ENCODE results near the gene CD151. TPM values are rescaled to one million over a fixed set of nuclear protein-coding genes. Genes with fewer than 3 reads are reported as not detected.

Gene CD151
- total RNA-seq, 2 experiments from 2014 or later = 45.9 to 46.5 TPM

DNA sequence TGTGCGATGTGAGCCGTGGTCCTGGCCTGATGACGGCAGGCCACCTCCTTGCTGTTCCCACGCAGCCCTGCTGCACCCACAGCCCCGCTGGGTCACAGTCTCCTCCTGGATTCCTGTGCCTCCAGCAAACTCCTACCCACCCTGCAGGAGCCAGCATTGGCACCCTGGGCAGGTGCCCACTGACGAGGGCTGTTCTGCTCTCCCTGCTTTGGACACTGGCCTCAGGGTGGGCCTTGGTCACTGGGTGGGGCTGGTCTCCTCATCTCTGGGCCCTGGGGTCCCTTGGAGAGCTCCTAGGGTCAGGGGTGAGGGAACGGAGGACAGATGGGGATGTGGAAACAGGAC is 22.6 kb downstream of the CD151 start:
- H3K4me3 Mint-ChIP-seq = no peak overlapping the region
- ChIA-PET CTCF (no interaction called here), POLR2A (no interaction called here)
- H3K4me1 Mint-ChIP-seq (ENCODE audit: low read depth) = peaks cover 3% of the 10 kb centered on the region
- TF ChIP-seq CTCF (IDR thresholded peaks at IDR 0.05) = no peak
- intact Hi-C loops (cut with micrococcal nuclease) = no loop called here
- no peaks in the 10 kb centered on the region for H3K27me3 Mint-ChIP-seq
- ATAC-seq (no peak), DNase-seq (no peak)
- H3K36me3 Mint-ChIP-seq (ENCODE audit: low read depth) = no peaks in the 10 kb centered on the region
- no peaks in the 10 kb centered on the region for H3K9me3 Mint-ChIP-seq
- H3K27ac Mint-ChIP-seq = no peak overlapping the region

DNA sequence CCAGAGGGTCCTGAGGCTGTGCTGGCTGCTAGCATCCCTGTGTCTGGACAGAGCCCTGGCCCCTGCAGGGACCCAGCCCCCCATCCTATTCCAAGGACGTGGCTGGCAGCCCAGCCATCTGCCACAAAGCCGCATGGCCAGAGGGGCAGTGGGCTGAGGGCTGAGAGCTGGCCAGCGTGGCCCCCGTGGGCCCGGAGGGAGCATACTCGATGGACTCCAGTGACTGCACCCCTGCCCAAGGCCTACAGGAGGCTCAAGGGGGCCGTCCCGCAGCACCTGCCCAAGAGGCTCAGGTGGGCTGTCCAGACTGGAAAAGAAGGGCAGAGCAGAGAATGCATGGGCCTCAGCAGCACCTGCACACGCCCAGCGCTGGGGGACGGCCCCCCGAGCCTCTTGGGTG is 23.0 kb downstream of the CD151 start:
- intact Hi-C loops (cut with micrococcal nuclease) = no loop called here
- Mint-ChIP-seq H3K4me3 (no peak overlapping the region), H3K27ac (no peak overlapping the region), H3K4me1 (ENCODE audit: low read depth) (peaks cover 3% of the 10 kb centered on the region), H3K9me3 (no peaks in the 10 kb centered on the region), H3K27me3 (no peaks in the 10 kb centered on the region), H3K36me3 (ENCODE audit: low read depth) (no peaks in the 10 kb centered on the region)
- ChIA-PET POLR2A (interaction anchor here (1.6 kb wide), 1 partner anchor 9 kb away, joined by 4 read pairs; no protein-coding TSS in a partner anchor), CTCF (no interaction called here)
- ATAC-seq = no peak
- no peak for DNase-seq
- TF ChIP-seq CTCF (IDR thresholded peaks at IDR 0.05) = no peak

DNA sequence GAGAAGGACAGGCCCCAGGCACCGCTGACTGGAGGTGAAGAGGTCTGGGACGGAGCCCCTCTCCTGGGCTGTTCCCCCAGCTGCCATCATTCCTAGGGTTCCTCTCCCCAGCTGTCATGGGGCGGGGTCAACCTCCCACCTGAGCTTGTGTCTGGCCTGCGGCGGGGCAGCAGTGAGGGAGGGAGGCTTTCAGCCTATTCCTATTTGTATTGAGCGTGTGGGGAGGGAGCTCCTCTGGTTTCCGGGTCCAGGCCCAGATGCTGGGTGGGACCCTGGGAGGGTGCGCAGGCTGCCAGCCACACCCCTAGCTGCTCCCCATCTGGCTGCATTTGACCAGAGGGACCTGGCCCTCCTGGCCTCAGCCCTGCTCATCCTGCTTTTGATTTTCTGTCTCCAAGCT is 23.6 kb downstream of the CD151 start:
- ATAC-seq (no peak), DNase-seq (no peak)
- no peak overlapping the region for H3K4me3 Mint-ChIP-seq
- H3K36me3 Mint-ChIP-seq (ENCODE audit: low read depth) = no peaks in the 10 kb centered on the region
- H3K27me3 Mint-ChIP-seq = no peaks in the 10 kb centered on the region
- ChIA-PET POLR2A (interaction anchor here (1.6 kb wide), 1 partner anchor 10 kb away, joined by 4 read pairs; no protein-coding TSS in a partner anchor), CTCF (interaction anchor here (0.8 to 1.0 kb wide), 2 partner anchors 8 to 10 kb away, joined by 3 read pairs; no protein-coding TSS in a partner anchor)
- H3K27ac Mint-ChIP-seq = no peak overlapping the region
- intact Hi-C loops (cut with micrococcal nuclease) = no loop called here
- no peaks in the 10 kb centered on the region for H3K9me3 Mint-ChIP-seq
- H3K4me1 Mint-ChIP-seq (ENCODE audit: low read depth) = peaks cover 3% of the 10 kb centered on the region
- no peak for TF ChIP-seq CTCF (IDR thresholded peaks at IDR 0.05)

DNA sequence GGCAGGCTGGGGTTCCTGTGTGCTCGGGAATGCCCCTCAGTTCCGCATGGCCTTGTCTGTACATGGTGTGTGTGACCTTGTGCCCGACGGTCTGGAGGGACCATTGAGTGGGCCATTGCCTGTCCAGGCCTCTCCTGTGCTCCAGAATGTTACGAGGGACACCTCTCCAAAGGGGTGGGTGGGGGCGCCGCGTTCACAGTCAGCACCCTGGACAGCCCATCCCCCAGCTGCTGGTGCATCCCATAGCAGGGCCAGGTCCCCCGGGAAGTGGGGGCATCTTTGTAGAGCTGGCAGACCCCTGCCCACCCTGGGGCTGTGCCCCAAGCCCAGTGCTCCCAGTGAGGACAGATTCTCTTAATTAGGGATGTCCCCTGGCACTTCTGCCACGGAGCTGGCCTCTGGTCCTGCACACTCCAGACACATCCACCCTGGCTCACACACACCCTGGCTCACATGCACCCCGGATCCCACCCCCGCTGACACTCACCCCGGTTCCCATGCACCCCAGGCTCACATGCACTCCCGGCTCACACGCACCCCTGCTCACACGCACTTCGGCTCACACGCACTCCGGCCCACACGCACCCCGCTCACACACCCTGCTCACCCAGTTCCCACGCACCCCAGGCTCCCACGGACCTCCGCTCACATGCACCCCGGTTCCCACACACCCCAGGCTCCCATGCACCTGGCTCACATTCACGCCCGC is 25.5 kb downstream of the CD151 start:
- TF ChIP-seq CTCF (IDR thresholded peaks at IDR 0.05) = no peak
- intact Hi-C loops (cut with micrococcal nuclease) = no loop called here
- ChIA-PET POLR2A (no interaction called here), CTCF (no interaction called here)
- H3K4me3 Mint-ChIP-seq = no peak overlapping the region
- DNase-seq = no peak
- H3K36me3 Mint-ChIP-seq (ENCODE audit: low read depth) = no peaks in the 10 kb centered on the region
- no peaks in the 10 kb centered on the region for H3K9me3 Mint-ChIP-seq
- ATAC-seq = no peak
- no peak overlapping the region for H3K27ac Mint-ChIP-seq
- peaks cover 3% of the 10 kb centered on the region for H3K4me1 Mint-ChIP-seq (ENCODE audit: low read depth)
- no peaks in the 10 kb centered on the region for H3K27me3 Mint-ChIP-seq

DNA sequence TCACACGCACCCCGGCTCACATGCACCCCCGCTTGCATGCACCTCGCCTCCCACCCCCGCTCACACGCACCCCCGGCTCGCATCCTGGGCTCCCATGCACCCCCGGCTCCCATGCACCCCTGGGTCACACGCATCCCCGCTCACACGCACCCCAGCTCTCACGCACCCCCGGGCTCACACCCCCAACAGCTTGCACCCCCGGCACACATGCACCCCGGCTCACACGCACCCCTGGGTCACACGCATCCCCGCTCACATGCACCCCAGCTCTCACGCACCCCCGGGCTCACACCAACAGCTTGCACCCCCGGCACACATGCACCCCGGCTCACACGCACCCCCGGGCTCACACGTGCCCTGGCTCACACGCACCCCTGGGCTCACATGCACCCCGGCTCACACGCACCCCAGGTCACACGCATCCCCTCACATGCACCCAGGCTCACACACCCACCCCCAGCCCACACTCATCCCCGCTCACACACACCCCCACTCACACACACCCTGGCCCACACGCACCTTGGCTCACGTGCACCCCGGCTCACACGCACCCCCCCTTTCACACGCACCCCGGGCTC is 26.1 kb downstream of the CD151 start:
- Mint-ChIP-seq H3K27ac (no peak overlapping the region), H3K4me1 (ENCODE audit: low read depth) (peaks cover 3% of the 10 kb centered on the region), H3K9me3 (no peaks in the 10 kb centered on the region), H3K36me3 (ENCODE audit: low read depth) (no peaks in the 10 kb centered on the region), H3K4me3 (no peak overlapping the region), H3K27me3 (no peaks in the 10 kb centered on the region)
- intact Hi-C loops (cut with micrococcal nuclease) = no loop called here
- DNase-seq (no peak), ATAC-seq (no peak)
- ChIA-PET CTCF (no interaction called here), POLR2A (no interaction called here)
- TF ChIP-seq CTCF (IDR thresholded peaks at IDR 0.05) = no peak
